PFSK-1 (cell line): ENCODE measurements around the gene SKAP1.

Experiments used
- FOXP2 ChIP-seq: optimal IDR thresholded peaks from 2 replicates; pipeline ENCODE3; 2011; ENCODE audit warnings: borderline replicate concordance, control low read depth, inconsistent platforms; ENCODE audit not compliant: insufficient read depth; ENCODE audit errors: extremely low read length, extremely low read depth
- POLR2AphosphoS5 ChIP-seq: IDR thresholded peaks from 2 replicates; pipeline ENCODE4 v1.6.1; 2012; ENCODE audit warnings: low read depth, mild to moderate bottlenecking, control low read depth, low read length, moderate library complexity
- REST ChIP-seq, 2 experiments: IDR thresholded peaks; 2 replicates each; pipeline versions ENCODE4 v1.6.1 to v1.8.0; 2011 to 2012; ENCODE audit warnings: low read depth in 2 of 2, low read length in 2 of 2, control low read depth in 1 of 2, inconsistent platforms in 1 of 2, mild to moderate bottlenecking in 1 of 2, moderate library complexity in 1 of 2; ENCODE audit not compliant: insufficient read depth in 1 of 2
- SIN3A ChIP-seq: IDR thresholded peaks from 2 replicates; pipeline ENCODE4 v1.6.1; 2012; ENCODE audit warnings: mild to moderate bottlenecking, low read length, moderate library complexity, borderline replicate concordance; ENCODE audit not compliant: insufficient read depth
- TAF1 ChIP-seq: IDR thresholded peaks from 2 replicates; pipeline ENCODE4 v1.6.1; 2012; ENCODE audit warnings: low read length, control low read depth, borderline replicate concordance; ENCODE audit not compliant: insufficient read depth

SKAP1 gene

GRCh38 chr17:48375356-48375755 lies 54.7 kb downstream of the SKAP1 start:
- TF ChIP-seq REST (IDR thresholded peaks at IDR 0.05; ENCODE audit: insufficient read depth in 1 of 2, low read depth in 2 of 2, low read length in 2 of 2): no peak
- TF ChIP-seq FOXP2: no peak
- no peak for TF ChIP-seq POLR2AphosphoS5
- no peak for TF ChIP-seq SIN3A
- no peak for TF ChIP-seq TAF1

- TF ChIP-seq TAF1 (no peak), FOXP2 (no peak), SIN3A (no peak), POLR2AphosphoS5 (no peak), REST (IDR thresholded peaks at IDR 0.05; ENCODE audit: insufficient read depth in 1 of 2, low read depth in 2 of 2, low read length in 2 of 2) (no peak)
These were observed 55.3 kb downstream of the SKAP1 start for GRCh38 chr17:48374650-48375230.

- TF ChIP-seq REST (IDR thresholded peaks at IDR 0.05; ENCODE audit: insufficient read depth in 1 of 2, low read depth in 2 of 2, low read length in 2 of 2) (no peak), TAF1 (no peak), POLR2AphosphoS5 (no peak), FOXP2 (no peak), SIN3A (no peak)
These were observed 56.1 kb downstream of the SKAP1 start for GRCh38 chr17:48373883-48374282.

GRCh38 chr17:48373130-48373830 lies 56.7 kb downstream of the SKAP1 start:
- TF ChIP-seq TAF1: no peak
- no peak for TF ChIP-seq FOXP2
- TF ChIP-seq POLR2AphosphoS5: no peak
- no peak for TF ChIP-seq SIN3A
- TF ChIP-seq REST (IDR thresholded peaks at IDR 0.05; ENCODE audit: insufficient read depth in 1 of 2, low read depth in 2 of 2, low read length in 2 of 2): no peak

GRCh38 chr17:48368352-48368908 lies 61.6 kb downstream of the SKAP1 start:
- TF ChIP-seq TAF1 (no peak), SIN3A (no peak), POLR2AphosphoS5 (no peak), FOXP2 (no peak), REST (IDR thresholded peaks at IDR 0.05; ENCODE audit: insufficient read depth in 1 of 2, low read depth in 2 of 2, low read length in 2 of 2) (no peak)
